A549 (cell line): ENCODE data around the gene CTSA.

ENCODE experiments used
- CHD4 ChIP-seq: fragments of 200-600 bp; sonication (generic); IDR thresholded peaks from 2 replicates; pipeline ENCODE4 v1.6.1; 2016; ENCODE audit warnings: antibody characterized with exemption, mild to moderate bottlenecking, borderline replicate concordance
- FOSL2 ChIP-seq, 2 experiments: fragments of 450-650 bp in 1 of 2; fragments of >200 bp in 1 of 2; sonication (Bioruptor Twin) in 1 of 2; formaldehyde crosslinking; IDR thresholded peaks; 2 replicates each; pipeline versions ENCODE4 v1.5.0 to v1.6.1; 2016 to 2020; ENCODE audit warnings: mild to moderate bottlenecking in 1 of 2, moderate library complexity in 1 of 2
- JUNB ChIP-seq: fragments of >200 bp; sonication (Bioruptor Twin); formaldehyde crosslinking; IDR thresholded peaks from 2 replicates; pipeline ENCODE4 v1.6.1; 2016
- KDM1A ChIP-seq: fragments of 200-600 bp; sonication (generic); IDR thresholded peaks from 2 replicates; pipeline ENCODE4 v1.6.1; 2016; ENCODE audit warnings: low read depth, mild to moderate bottlenecking
- MYC ChIP-seq: IDR thresholded peaks from 2 replicates; pipeline ENCODE4 v1.6.1; 2012; ENCODE audit warnings: mild to moderate bottlenecking, inconsistent platforms, low read length, improper control_type of control experiment, borderline replicate concordance
- PHF8 ChIP-seq: fragments of 200-600 bp; sonication (generic); IDR thresholded peaks from 2 replicates; pipeline ENCODE4 v1.6.1; 2016; ENCODE audit warnings: low read depth, mild to moderate bottlenecking, antibody characterized with exemption, moderate library complexity, borderline replicate concordance
- RAD21 ChIP-seq, 2 experiments: fragments of >200 bp in 1 of 2; sonication (Bioruptor Twin) in 1 of 2; formaldehyde crosslinking in 1 of 2; IDR thresholded peaks in 1 of 2; conservative IDR thresholded peaks in 1 of 2; 2 replicates in 1 of 2; 3 replicates in 1 of 2; pipeline ENCODE4 v1.6.1; 2012 to 2018; ENCODE audit warnings: inconsistent platforms in 1 of 2
- RCOR1 ChIP-seq: fragments of 150-350 bp; IDR thresholded peaks from 2 replicates; pipeline ENCODE4 v1.6.1; 2014; ENCODE audit warnings: antibody characterized with exemption, low read length, low read depth
- TF ChIP-seq, protein P1 (sequence below): fragments of >200 bp; sonication (Bioruptor Twin); formaldehyde crosslinking; IDR thresholded peaks from 3 replicates; pipeline ENCODE4 v1.5.1; 2016
- TF ChIP-seq, protein P2 (sequence below): fragments of 150-350 bp; IDR thresholded peaks from 2 replicates; pipeline ENCODE4 v1.6.1; 2014; ENCODE audit warnings: low read depth, mild to moderate bottlenecking, low read length

DNA sequence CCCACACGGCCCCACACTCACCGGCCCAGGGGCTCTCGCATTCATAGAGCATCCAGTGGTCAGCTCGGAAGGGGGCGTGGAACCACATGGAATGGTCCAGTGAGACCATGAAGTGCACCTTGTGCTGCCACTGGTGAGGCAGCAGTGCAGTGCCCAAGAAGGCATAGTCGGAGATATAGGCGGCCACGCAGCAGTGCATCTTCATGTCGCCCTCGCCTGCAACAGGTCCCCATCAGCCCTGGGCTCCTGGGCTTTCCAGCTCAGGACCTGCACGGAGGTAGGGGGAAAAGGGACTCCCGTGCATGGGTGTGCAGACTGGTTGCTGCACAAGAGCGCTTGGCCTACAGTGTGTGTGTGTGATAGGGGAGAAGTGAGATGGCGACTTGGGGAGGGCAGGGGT is 47.6 kb upstream of the CTSA start:
- TF ChIP-seq RAD21 (conservative IDR thresholded peaks at IDR 0.05 in 1 of 2, IDR thresholded peaks at IDR 0.05 in 1 of 2) (no peak), FOSL2 (IDR thresholded peaks at IDR 0.05) (no peak), FOSL2 (CRISPR knock-in tag; IDR thresholded peaks at IDR 0.05) (no peak), PHF8 (no peak), RCOR1 (no peak), CHD4 (no peak), JUNB (no peak), MYC (no peak), KDM1A (no peak)
- TF ChIP-seq, protein P1, sequence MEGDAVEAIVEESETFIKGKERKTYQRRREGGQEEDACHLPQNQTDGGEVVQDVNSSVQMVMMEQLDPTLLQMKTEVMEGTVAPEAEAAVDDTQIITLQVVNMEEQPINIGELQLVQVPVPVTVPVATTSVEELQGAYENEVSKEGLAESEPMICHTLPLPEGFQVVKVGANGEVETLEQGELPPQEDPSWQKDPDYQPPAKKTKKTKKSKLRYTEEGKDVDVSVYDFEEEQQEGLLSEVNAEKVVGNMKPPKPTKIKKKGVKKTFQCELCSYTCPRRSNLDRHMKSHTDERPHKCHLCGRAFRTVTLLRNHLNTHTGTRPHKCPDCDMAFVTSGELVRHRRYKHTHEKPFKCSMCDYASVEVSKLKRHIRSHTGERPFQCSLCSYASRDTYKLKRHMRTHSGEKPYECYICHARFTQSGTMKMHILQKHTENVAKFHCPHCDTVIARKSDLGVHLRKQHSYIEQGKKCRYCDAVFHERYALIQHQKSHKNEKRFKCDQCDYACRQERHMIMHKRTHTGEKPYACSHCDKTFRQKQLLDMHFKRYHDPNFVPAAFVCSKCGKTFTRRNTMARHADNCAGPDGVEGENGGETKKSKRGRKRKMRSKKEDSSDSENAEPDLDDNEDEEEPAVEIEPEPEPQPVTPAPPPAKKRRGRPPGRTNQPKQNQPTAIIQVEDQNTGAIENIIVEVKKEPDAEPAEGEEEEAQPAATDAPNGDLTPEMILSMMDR: no peak
- TF ChIP-seq, protein P2, sequence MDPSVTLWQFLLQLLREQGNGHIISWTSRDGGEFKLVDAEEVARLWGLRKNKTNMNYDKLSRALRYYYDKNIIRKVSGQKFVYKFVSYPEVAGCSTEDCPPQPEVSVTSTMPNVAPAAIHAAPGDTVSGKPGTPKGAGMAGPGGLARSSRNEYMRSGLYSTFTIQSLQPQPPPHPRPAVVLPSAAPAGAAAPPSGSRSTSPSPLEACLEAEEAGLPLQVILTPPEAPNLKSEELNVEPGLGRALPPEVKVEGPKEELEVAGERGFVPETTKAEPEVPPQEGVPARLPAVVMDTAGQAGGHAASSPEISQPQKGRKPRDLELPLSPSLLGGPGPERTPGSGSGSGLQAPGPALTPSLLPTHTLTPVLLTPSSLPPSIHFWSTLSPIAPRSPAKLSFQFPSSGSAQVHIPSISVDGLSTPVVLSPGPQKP: no peak
